ENCODE measurements around the gene HDAC9. TPM values are rescaled to one million over a fixed set of nuclear protein-coding genes. Genes with fewer than 3 reads are reported as not detected.

Gene HDAC9
- total RNA-seq, 1 experiment from 2014 or later, result 7.7 TPM

DNA sequence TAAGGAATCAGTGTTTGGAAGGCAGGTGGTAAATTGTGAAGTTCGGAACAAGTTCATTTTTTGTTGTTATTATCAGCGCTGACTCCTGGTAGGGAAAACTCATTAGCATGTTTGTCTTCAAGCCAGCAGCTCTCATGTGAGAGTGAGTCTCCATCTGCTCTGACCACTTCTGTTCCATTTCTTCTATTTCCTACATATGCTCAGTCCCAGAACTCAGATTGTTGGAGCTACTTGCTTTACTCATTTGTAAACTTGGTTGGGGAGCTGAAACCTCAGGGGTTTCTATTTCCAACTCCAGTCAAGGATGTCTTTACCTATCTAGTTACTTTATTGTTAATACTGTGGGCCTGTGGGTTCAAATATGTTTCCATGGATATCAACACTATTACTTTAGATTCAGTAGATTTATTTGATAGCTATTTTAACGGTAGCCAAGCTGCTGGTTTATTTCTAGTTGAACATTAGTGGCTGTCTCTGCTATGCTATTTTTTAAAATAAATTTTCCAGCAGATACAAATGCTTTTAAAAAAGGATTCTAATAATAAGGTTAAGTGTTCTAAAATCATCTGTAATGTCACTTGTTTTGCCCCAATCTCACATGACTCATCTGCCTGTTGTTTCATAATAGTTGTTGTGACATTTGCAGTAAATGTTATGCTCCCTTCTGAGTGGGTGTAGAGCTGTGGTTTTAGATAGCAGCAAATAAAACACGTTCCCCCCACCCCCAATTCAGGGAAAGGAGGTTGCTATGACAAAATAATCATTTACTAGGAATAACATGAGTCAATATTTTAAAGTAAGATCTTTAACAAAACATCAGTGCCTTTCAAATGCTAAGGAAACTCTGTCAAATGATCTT is 143.3 kb downstream of the HDAC9 start:
- Histone ChIP-seq H3K23me2 (ENCODE audit: insufficient read length, low read depth, low read length, poor library complexity, severe bottlenecking) (no peaks in the 10 kb centered on the region), H2BK5ac (ENCODE audit: insufficient read length, low read length) (no peak overlapping the region), H2AK5ac (ENCODE audit: insufficient read length, low read length) (no peak overlapping the region), H3K14ac (ENCODE audit: insufficient read depth, low read length) (no peak overlapping the region), H2BK120ac (ENCODE audit: low read depth, low read length, poor library complexity, severe bottlenecking) (no peak overlapping the region), H3K79me2 (ENCODE audit: insufficient read depth, low read length) (no peaks in the 10 kb centered on the region), H3K4me2 (ENCODE audit: insufficient read depth, insufficient read length, low read length) (no peak overlapping the region), H2BK12ac (ENCODE audit: insufficient read length, low read depth, low read length) (no peak overlapping the region), H3K9me3 (ENCODE audit: control insufficient read depth, low read depth, low read length) (no peaks in the 10 kb centered on the region), H3K23ac (ENCODE audit: insufficient read length, low read depth, low read length) (no peak overlapping the region), H3K9ac (ENCODE audit: extremely low read depth, insufficient read length, low read length) (no peak overlapping the region), H2BK15ac (ENCODE audit: low read depth, low read length) (no peak overlapping the region), H3K27ac (ENCODE audit: insufficient read length, low read depth, low read length) (no peak overlapping the region), H3K18ac (ENCODE audit: insufficient read length, low read depth, low read length) (no peak overlapping the region), H3K56ac (ENCODE audit: insufficient read length, low read depth, low read length) (no peak overlapping the region), H4K20me1 (ENCODE audit: control insufficient read depth, insufficient read depth, insufficient read length) (no peaks in the 10 kb centered on the region), H4K91ac (ENCODE audit: insufficient read length, low read depth, low read length) (no peak overlapping the region), H4K5ac (ENCODE audit: insufficient read length, low read depth, low read length) (no peak overlapping the region), H3K79me1 (ENCODE audit: insufficient read depth, low read depth, low read length, poor library complexity, severe bottlenecking) (no peaks in the 10 kb centered on the region), H3K27me3 (ENCODE audit: insufficient read depth, low read length) (no peaks in the 10 kb centered on the region), H3K4ac (ENCODE audit: low read depth, low read length) (no peak overlapping the region), H4K8ac (replicated peaks; ENCODE audit: insufficient read length, low read depth, low read length) (no peak overlapping the region), H2AFZ (ENCODE audit: low read length) (no peak overlapping the region), H3K4me1 (ENCODE audit: insufficient read depth, low read length) (no peaks in the 10 kb centered on the region), H2BK20ac (ENCODE audit: low read depth, low read length, poor library complexity, severe bottlenecking) (no peak overlapping the region), H3T11ph (ENCODE audit: low read length) (no peak overlapping the region)
- Mint-ChIP-seq H3K36me3 (ENCODE audit: insufficient read depth in 1 of 3, low read depth in 3 of 3) (no peaks in the 10 kb centered on the region), H3K27me3 (ENCODE audit: low read depth) (no peaks in the 10 kb centered on the region), H3K9me3 (no peaks in the 10 kb centered on the region), H3K4me1 (peaks cover 0 to 2% of the 10 kb centered on the region in 2 experiments; a peak in 2 of 4 replicates), H3K27ac (peak overlapping the region in 1 of 3 experiments; percentile 50; a peak in 1 of 7 replicates), H3K4me3 (no peak overlapping the region)
- WGBS (ENCODE audit: extremely low coverage, insufficient read length, low lambda C conversion rate), result no CpG with 5 or more reads among the region's 4 CpGs
- TF ChIP-seq, protein P1, sequence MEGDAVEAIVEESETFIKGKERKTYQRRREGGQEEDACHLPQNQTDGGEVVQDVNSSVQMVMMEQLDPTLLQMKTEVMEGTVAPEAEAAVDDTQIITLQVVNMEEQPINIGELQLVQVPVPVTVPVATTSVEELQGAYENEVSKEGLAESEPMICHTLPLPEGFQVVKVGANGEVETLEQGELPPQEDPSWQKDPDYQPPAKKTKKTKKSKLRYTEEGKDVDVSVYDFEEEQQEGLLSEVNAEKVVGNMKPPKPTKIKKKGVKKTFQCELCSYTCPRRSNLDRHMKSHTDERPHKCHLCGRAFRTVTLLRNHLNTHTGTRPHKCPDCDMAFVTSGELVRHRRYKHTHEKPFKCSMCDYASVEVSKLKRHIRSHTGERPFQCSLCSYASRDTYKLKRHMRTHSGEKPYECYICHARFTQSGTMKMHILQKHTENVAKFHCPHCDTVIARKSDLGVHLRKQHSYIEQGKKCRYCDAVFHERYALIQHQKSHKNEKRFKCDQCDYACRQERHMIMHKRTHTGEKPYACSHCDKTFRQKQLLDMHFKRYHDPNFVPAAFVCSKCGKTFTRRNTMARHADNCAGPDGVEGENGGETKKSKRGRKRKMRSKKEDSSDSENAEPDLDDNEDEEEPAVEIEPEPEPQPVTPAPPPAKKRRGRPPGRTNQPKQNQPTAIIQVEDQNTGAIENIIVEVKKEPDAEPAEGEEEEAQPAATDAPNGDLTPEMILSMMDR (conservative IDR thresholded peaks at IDR 0.05), result no peak
- no peak for DNase-seq

All from H9 (cell line).